Body of pancreas (tissue), 4 donors: ENCODE results near the gene TELO2. TPM values are rescaled to one million over a fixed set of nuclear protein-coding genes. Genes with fewer than 3 reads are reported as not detected.

Experiments used
- ATAC-seq: fragments of 150-250 bp; one replicate; pipeline ENCODE4 v1.9.1; 2016
- DNase-seq, 4 donors: peaks; one replicate each; pipeline ENCODE4 v3.0.0-alpha.2; 2019
- H3K27ac ChIP-seq, 4 donors: fragments of 200-600 bp; sonication (generic); 1 replicate in 3 of 4; 2 replicates in 1 of 4; pipeline versions ENCODE4 v1.5.1 to v1.6.1; 2016 to 2019; ENCODE audit warnings: mild to moderate bottlenecking in 1 of 4, mixed read lengths in 1 of 4, moderate library complexity in 1 of 4
- H3K27me3 ChIP-seq, 2 donors: fragments of 200-600 bp; sonication (generic); one replicate each; pipeline ENCODE4 v1.6.0; 2016; ENCODE audit warnings: mild to moderate bottlenecking in 1 of 2
- H3K36me3 ChIP-seq, 2 donors: fragments of 200-600 bp; sonication (generic); replicated peaks in 1 of 2; 2 replicates each; pipeline ENCODE4 v1.5.1; 2016; ENCODE audit warnings: low read depth in 2 of 2; ENCODE audit not compliant: insufficient read depth in 1 of 2
- H3K4me1 ChIP-seq: fragments of 200-600 bp; sonication (generic); one replicate; pipeline ENCODE4 v1.6.0; 2016
- H3K4me3 ChIP-seq, 2 donors: fragments of 200-600 bp; sonication (generic); 1 replicate in 1 of 2; 2 replicates in 1 of 2; pipeline ENCODE4 v1.5.1; 2016 to 2019
- H3K9me3 ChIP-seq, 3 donors: fragments of 200-600 bp; sonication (generic); 1 replicate in 2 of 3; 2 replicates in 1 of 3; pipeline ENCODE4 v1.5.1; 2016
- CTCF ChIP-seq, 7 experiments: fragments of 450-650 bp in 4 of 7; fragments of 200-600 bp in 3 of 7; sonication (generic) in 3 of 7; IDR thresholded peaks; one replicate each; pipeline ENCODE4 v1.5.1; 2016 to 2019; ENCODE audit warnings: antibody characterized with exemption in 7 of 7
- POLR2A ChIP-seq, 3 donors: fragments of 450-650 bp; IDR thresholded peaks; one replicate each; pipeline ENCODE4 v1.6.1; 2016; ENCODE audit warnings: antibody characterized with exemption in 3 of 3, mild to moderate bottlenecking in 2 of 3
- WGBS, 2 donors: methylation state at CpG; one replicate each; pipeline ENCODE4 v1.1.5; 2017; 5-methylcytosine and 5-hydroxymethylcytosine counted together
- intact Hi-C: fragments of 100-400 bp; cut with DNase I; formaldehyde crosslinking; loops from one replicate; pipeline ENCODE4 v1.15.1; 2023
- total RNA-seq, 2 donors: library from RNA; depleted of rRNA; stranded (reverse); fragments of >200 nt; gene quantifications; one replicate each; pipeline ENCODE4 v1.1.0, GENCODE V29; 2016

Gene TELO2
- total RNA-seq, 2 donors from 2014 or later: 25.4 to 76.5 TPM

- Histone ChIP-seq H3K27me3 (no peaks in the 10 kb centered on the region), H3K9me3 (no peaks in the 10 kb centered on the region), H3K4me3 (no peak overlapping the region), H3K36me3 (peaks cover 0 to 2% of the 10 kb centered on the region in 2 donors), H3K4me1 (no peaks in the 10 kb centered on the region), H3K27ac (no peak overlapping the region)
- no peak for DNase-seq
- intact Hi-C loops: no loop called here
- ATAC-seq: no peak
- 97 to 99% methylated on average over 3 of the region's 3 CpGs for WGBS, 2 donors
- TF ChIP-seq POLR2A (IDR thresholded peaks at IDR 0.05) (no peak), CTCF (IDR thresholded peaks at IDR 0.05) (no peak)
Observed at GRCh38 chr16:1514507-1514906, 21.3 kb downstream of the TELO2 start.

GRCh38 chr16:1518626-1519135, 25.5 kb downstream of the TELO2 start:
- 86 to 100% methylated on average over 6 to 16 of the region's 16 CpGs for WGBS, 2 donors

GRCh38 chr16:1519831-1520230, 26.7 kb downstream of the TELO2 start:
- no peak for DNase-seq
- Histone ChIP-seq H3K9me3 (no peaks in the 10 kb centered on the region), H3K4me3 (no peak overlapping the region), H3K27ac (no peak overlapping the region), H3K4me1 (no peaks in the 10 kb centered on the region), H3K27me3 (no peaks in the 10 kb centered on the region), H3K36me3 (no peaks in the 10 kb centered on the region)
- TF ChIP-seq CTCF (IDR thresholded peaks at IDR 0.05) (no peak), POLR2A (IDR thresholded peaks at IDR 0.05) (no peak)
- intact Hi-C loops: no loop called here
- ATAC-seq: no peak
- 87 to 89% methylated on average over 10 to 14 of the region's 17 CpGs for WGBS, 2 donors

More at GRCh38 chr16:1518626-1519135, 25.5 kb downstream of the TELO2 start:
- ATAC-seq (no peak), DNase-seq (no peak)
- Histone ChIP-seq H3K36me3 (no peaks in the 10 kb centered on the region), H3K27me3 (no peaks in the 10 kb centered on the region), H3K9me3 (no peaks in the 10 kb centered on the region), H3K27ac (no peak overlapping the region), H3K4me1 (no peaks in the 10 kb centered on the region), H3K4me3 (no peak overlapping the region)
- TF ChIP-seq POLR2A (IDR thresholded peaks at IDR 0.05): no peak
- no peak for TF ChIP-seq CTCF (IDR thresholded peaks at IDR 0.05)
- intact Hi-C loops: no loop called here

GRCh38 chr16:1520461-1520860, 27.3 kb downstream of the TELO2 start:
- no peak for TF ChIP-seq POLR2A (IDR thresholded peaks at IDR 0.05)
- no peak for ATAC-seq
- Histone ChIP-seq H3K27me3 (no peaks in the 10 kb centered on the region), H3K4me1 (no peaks in the 10 kb centered on the region), H3K9me3 (no peaks in the 10 kb centered on the region), H3K4me3 (no peak overlapping the region), H3K36me3 (no peaks in the 10 kb centered on the region), H3K27ac (no peak overlapping the region)
- 91% methylated on average over 12 to 19 of the region's 19 CpGs for WGBS, 2 donors
- no peak for DNase-seq
- intact Hi-C loops: no loop called here

- no peaks in the 10 kb centered on the region for H3K9me3 ChIP-seq
- no peak for DNase-seq
- TF ChIP-seq CTCF (IDR thresholded peaks at IDR 0.05) (no peak), POLR2A (IDR thresholded peaks at IDR 0.05) (no peak)
- peaks cover 13% of the 10 kb centered on the region for H3K4me1 ChIP-seq
- H3K4me3 ChIP-seq: no peak overlapping the region
- no peak overlapping the region for H3K27ac ChIP-seq
- intact Hi-C loops: no loop called here
- ATAC-seq: no peak
- no peaks in the 10 kb centered on the region for H3K36me3 ChIP-seq
- 91 to 94% methylated on average over 25 to 27 of the region's 30 CpGs for WGBS, 2 donors
- H3K27me3 ChIP-seq: no peaks in the 10 kb centered on the region
Observed at GRCh38 chr16:1523581-1524245, 30.6 kb downstream of the TELO2 start.
